Measurements from ENCODE around the gene INA.
"Not testable (repeated sequence)": the region's sequence is repeated elsewhere in the genome, so short reads cannot be mapped to it uniquely, and the experiment has no call there.

INA gene

GRCh38 chr10:103254538-103255325 lies 22.2 kb upstream of the INA start:
- Histone ChIP-seq H3K27me3 (ENCODE audit: control insufficient read depth in 3 of 3, insufficient read depth in 3 of 3, low read depth in 1 of 3, low read length in 3 of 3) (no peaks in the 10 kb centered on the region), H3K23ac (ENCODE audit: low read depth, low read length, poor library complexity) (no peak overlapping the region), H2BK5ac (ENCODE audit: low read length) (no peak overlapping the region), H2BK12ac (ENCODE audit: low read length) (no peak overlapping the region), H3K4ac (ENCODE audit: low read length) (no peak overlapping the region), H3K14ac (ENCODE audit: low read length) (no peak overlapping the region), H3K9me3 (replicated peaks in 1 of 2; ENCODE audit: control insufficient read depth in 2 of 2, insufficient read depth in 1 of 2, low read depth in 1 of 2, low read length in 2 of 2) (peaks cover 0 to 2% of the 10 kb centered on the region in 2 donors), H3K4me1 (ENCODE audit: control insufficient read depth in 2 of 2, insufficient read depth in 1 of 2, low read depth in 1 of 2, low read length in 2 of 2) (no peaks in the 10 kb centered on the region), H3K4me3 (ENCODE audit: low read length in 2 of 2) (no peak overlapping the region), H4K8ac (ENCODE audit: low read depth, low read length) (no peak overlapping the region), H3K18ac (ENCODE audit: low read length) (no peak overlapping the region), H2AK5ac (ENCODE audit: low read depth, low read length) (no peak overlapping the region), H3K9ac (ENCODE audit: low read depth, low read length, poor library complexity) (no peak overlapping the region), H3K4me2 (ENCODE audit: insufficient read depth, low read length, poor library complexity, severe bottlenecking) (no peak overlapping the region), H2AFZ (ENCODE audit: low read length) (no peak overlapping the region), H3K79me1 (ENCODE audit: low read depth, low read length) (no peaks in the 10 kb centered on the region), H3K27ac (replicated peaks; ENCODE audit: low read length) (no peak overlapping the region), H3K36me3 (replicated peaks in 1 of 2; ENCODE audit: control insufficient read depth in 2 of 2, insufficient read depth in 2 of 2, low read length in 2 of 2) (no peaks in the 10 kb centered on the region), H2BK15ac (ENCODE audit: low read length) (no peak overlapping the region), H4K91ac (ENCODE audit: low read depth, low read length, poor library complexity) (no peak overlapping the region), H2BK120ac (ENCODE audit: low read depth, low read length) (no peak overlapping the region)
- no peak for DNase-seq (ENCODE audit: low spot score)
- WGBS, 2 donors (ENCODE audit: extremely low coverage in 2 of 2, insufficient read length in 2 of 2, insufficient replicate concordance in 1 of 2) = no CpG with 5 or more reads among the region's 4 CpGs

- Histone ChIP-seq H4K91ac (ENCODE audit: low read depth, low read length, poor library complexity) (no peak overlapping the region), H3K4me1 (ENCODE audit: control insufficient read depth in 2 of 2, insufficient read depth in 1 of 2, low read depth in 1 of 2, low read length in 2 of 2) (no peaks in the 10 kb centered on the region)
- WGBS, 2 donors (ENCODE audit: extremely low coverage in 2 of 2, insufficient read length in 2 of 2, insufficient replicate concordance in 1 of 2) = no CpG with 5 or more reads among the region's 1 CpG
Measured at GRCh38 chr10:103256613-103257012, 20.3 kb upstream of the INA start.

GRCh38 chr10:103257812-103258211 lies 19.1 kb upstream of the INA start:
- DNase-seq (ENCODE audit: low spot score) = no peak
- no peak overlapping the region for H2BK120ac ChIP-seq (ENCODE audit: low read depth, low read length)
- H2BK15ac ChIP-seq (ENCODE audit: low read length) = no peak overlapping the region
- H3K9me3 ChIP-seq (replicated peaks in 1 of 2; ENCODE audit: control insufficient read depth in 2 of 2, insufficient read depth in 1 of 2, low read depth in 1 of 2, low read length in 2 of 2) = peaks cover 3% of the 10 kb centered on the region in 2 donors
- no peak overlapping the region for H3K18ac ChIP-seq (ENCODE audit: low read length)
- no peak overlapping the region for H3K4ac ChIP-seq (ENCODE audit: low read length)
- no peak overlapping the region for H3K23ac ChIP-seq (ENCODE audit: low read depth, low read length, poor library complexity)
- H4K8ac ChIP-seq (ENCODE audit: low read depth, low read length) = no peak overlapping the region
- no peaks in the 10 kb centered on the region for H3K27me3 ChIP-seq (ENCODE audit: control insufficient read depth in 3 of 3, insufficient read depth in 3 of 3, low read depth in 1 of 3, low read length in 3 of 3)
- H3K79me1 ChIP-seq (ENCODE audit: low read depth, low read length) = no peaks in the 10 kb centered on the region
- H3K27ac ChIP-seq (replicated peaks; ENCODE audit: low read length) = no peak overlapping the region
- no peaks in the 10 kb centered on the region for H3K4me1 ChIP-seq (ENCODE audit: control insufficient read depth in 2 of 2, insufficient read depth in 1 of 2, low read depth in 1 of 2, low read length in 2 of 2)
- no peak overlapping the region for H3K9ac ChIP-seq (ENCODE audit: low read depth, low read length, poor library complexity)
- no peak overlapping the region for H2BK5ac ChIP-seq (ENCODE audit: low read length)
- H3K14ac ChIP-seq (ENCODE audit: low read length) = no peak overlapping the region
- H2BK12ac ChIP-seq (ENCODE audit: low read length) = no peak overlapping the region
- no peak overlapping the region for H2AFZ ChIP-seq (ENCODE audit: low read length)
- no peaks in the 10 kb centered on the region for H3K36me3 ChIP-seq (replicated peaks in 1 of 2; ENCODE audit: control insufficient read depth in 2 of 2, insufficient read depth in 2 of 2, low read length in 2 of 2)
- no peak overlapping the region for H3K4me3 ChIP-seq (ENCODE audit: low read length in 2 of 2)
- H3K4me2 ChIP-seq (ENCODE audit: insufficient read depth, low read length, poor library complexity, severe bottlenecking) = no peak overlapping the region
- H2AK5ac ChIP-seq (ENCODE audit: low read depth, low read length) = no peak overlapping the region
- no peak overlapping the region for H4K91ac ChIP-seq (ENCODE audit: low read depth, low read length, poor library complexity)

More at GRCh38 chr10:103256613-103257012, 20.3 kb upstream of the INA start:
- Histone ChIP-seq H3K4me3 (ENCODE audit: low read length in 2 of 2) (no peak overlapping the region), H2BK120ac (ENCODE audit: low read depth, low read length) (no peak overlapping the region), H3K27ac (replicated peaks; ENCODE audit: low read length) (no peak overlapping the region), H3K36me3 (replicated peaks in 1 of 2; ENCODE audit: control insufficient read depth in 2 of 2, insufficient read depth in 2 of 2, low read length in 2 of 2) (no peaks in the 10 kb centered on the region), H3K27me3 (ENCODE audit: control insufficient read depth in 3 of 3, insufficient read depth in 3 of 3, low read depth in 1 of 3, low read length in 3 of 3) (no peaks in the 10 kb centered on the region), H3K4me2 (ENCODE audit: insufficient read depth, low read length, poor library complexity, severe bottlenecking) (no peak overlapping the region), H2AFZ (ENCODE audit: low read length) (no peak overlapping the region), H2AK5ac (ENCODE audit: low read depth, low read length) (no peak overlapping the region), H3K4ac (ENCODE audit: low read length) (no peak overlapping the region), H3K18ac (ENCODE audit: low read length) (no peak overlapping the region), H2BK15ac (ENCODE audit: low read length) (no peak overlapping the region), H3K9me3 (replicated peaks in 1 of 2; ENCODE audit: control insufficient read depth in 2 of 2, insufficient read depth in 1 of 2, low read depth in 1 of 2, low read length in 2 of 2) (peaks cover 3% of the 10 kb centered on the region in 2 donors), H4K8ac (ENCODE audit: low read depth, low read length) (no peak overlapping the region), H2BK12ac (ENCODE audit: low read length) (no peak overlapping the region), H3K79me1 (ENCODE audit: low read depth, low read length) (no peaks in the 10 kb centered on the region), H2BK5ac (ENCODE audit: low read length) (no peak overlapping the region), H3K23ac (ENCODE audit: low read depth, low read length, poor library complexity) (no peak overlapping the region), H3K14ac (ENCODE audit: low read length) (no peak overlapping the region), H3K9ac (ENCODE audit: low read depth, low read length, poor library complexity) (no peak overlapping the region)
- DNase-seq (ENCODE audit: low spot score) = no peak

GRCh38 chr10:103258928-103259327 lies 18.0 kb upstream of the INA start:
- not testable (repeated sequence) for H2BK5ac ChIP-seq (ENCODE audit: low read length); H3K27ac ChIP-seq (replicated peaks; ENCODE audit: low read length); H2AK5ac ChIP-seq (ENCODE audit: low read depth, low read length); H4K91ac ChIP-seq (ENCODE audit: low read depth, low read length, poor library complexity); H4K8ac ChIP-seq (ENCODE audit: low read depth, low read length); H3K23ac ChIP-seq (ENCODE audit: low read depth, low read length, poor library complexity); H2BK12ac ChIP-seq (ENCODE audit: low read length); H3K4me1 ChIP-seq (ENCODE audit: control insufficient read depth in 2 of 2, insufficient read depth in 1 of 2, low read depth in 1 of 2, low read length in 2 of 2); DNase-seq (ENCODE audit: low spot score); H3K9ac ChIP-seq (ENCODE audit: low read depth, low read length, poor library complexity); H3K27me3 ChIP-seq (ENCODE audit: control insufficient read depth in 3 of 3, insufficient read depth in 3 of 3, low read depth in 1 of 3, low read length in 3 of 3); H3K9me3 ChIP-seq (replicated peaks in 1 of 2; ENCODE audit: control insufficient read depth in 2 of 2, insufficient read depth in 1 of 2, low read depth in 1 of 2, low read length in 2 of 2); H3K4ac ChIP-seq (ENCODE audit: low read length); H2BK15ac ChIP-seq (ENCODE audit: low read length); H2AFZ ChIP-seq (ENCODE audit: low read length); H3K4me2 ChIP-seq (ENCODE audit: insufficient read depth, low read length, poor library complexity, severe bottlenecking); H3K14ac ChIP-seq (ENCODE audit: low read length); H3K36me3 ChIP-seq (replicated peaks in 1 of 2; ENCODE audit: control insufficient read depth in 2 of 2, insufficient read depth in 2 of 2, low read length in 2 of 2); H3K18ac ChIP-seq (ENCODE audit: low read length); H2BK120ac ChIP-seq (ENCODE audit: low read depth, low read length); H3K79me1 ChIP-seq (ENCODE audit: low read depth, low read length); H3K4me3 ChIP-seq (ENCODE audit: low read length in 2 of 2)
- WGBS, 2 donors (ENCODE audit: extremely low coverage in 2 of 2, insufficient read length in 2 of 2, insufficient replicate concordance in 1 of 2) = no CpG with 5 or more reads among the region's 4 CpGs
